Chondrocyte (in vitro differentiated cells): ENCODE results near the gene PLA2G4B. TPM values are rescaled to one million over a fixed set of nuclear protein-coding genes. Genes with fewer than 3 reads are reported as not detected.

Source experiments
- DNase-seq: peaks from one replicate; pipeline ENCODE4 v3.0.0; 2021; ENCODE audit warnings: mixed read lengths, low spot score
- H3K27ac Mint-ChIP-seq: one replicate; pipeline ENCODE4 v1.8.0; 2021; ENCODE audit warnings: mild to moderate bottlenecking, moderate library complexity, mixed read lengths; ENCODE audit not compliant: unreplicated experiment
- H3K27me3 Mint-ChIP-seq: 2 replicates; pipeline ENCODE4 v1.8.0; 2021; ENCODE audit warnings: low read depth, mixed read lengths
- H3K36me3 Mint-ChIP-seq: 2 replicates; pipeline ENCODE4 v1.8.0; 2021; ENCODE audit warnings: low read depth, mixed read lengths
- H3K4me1 Mint-ChIP-seq: 2 replicates; pipeline ENCODE4 v1.8.0; 2021; ENCODE audit warnings: low read depth, mild to moderate bottlenecking, mixed read lengths
- H3K4me3 Mint-ChIP-seq: one replicate; pipeline ENCODE4 v1.8.0; 2021; ENCODE audit warnings: mild to moderate bottlenecking, moderate library complexity, mixed read lengths; ENCODE audit not compliant: unreplicated experiment
- H3K9me3 Mint-ChIP-seq: 2 replicates; pipeline ENCODE4 v1.8.0; 2021; ENCODE audit warnings: low read depth, mixed read lengths
- CTCF ChIP-seq: fragments of 200-600 bp; sonication (generic); IDR thresholded peaks from 2 replicates; pipeline ENCODE4 v1.5.0; 2021; ENCODE audit warnings: antibody characterized with exemption, mild to moderate bottlenecking, moderate library complexity
- total RNA-seq: library from RNA; stranded (reverse); gene quantifications from 3 replicates; pipeline ENCODE4 v1.2.1, GENCODE V29; 2021

PLA2G4B gene
- total RNA-seq, 1 donor from 2014 or later, result 3.4 TPM

GRCh38 chr15:41878355-41878699, 39.7 kb downstream of the PLA2G4B start:
- Mint-ChIP-seq H3K4me3 (no peak overlapping the region), H3K27me3 (no peaks in the 10 kb centered on the region), H3K36me3 (peaks cover 6% of the 10 kb centered on the region), H3K27ac (no peak overlapping the region), H3K9me3 (no peaks in the 10 kb centered on the region), H3K4me1 (no peaks in the 10 kb centered on the region)
- DNase-seq, result no peak
- TF ChIP-seq CTCF, result no peak

- Mint-ChIP-seq H3K4me3 (no peak overlapping the region), H3K27ac (no peak overlapping the region), H3K9me3 (no peaks in the 10 kb centered on the region), H3K4me1 (no peaks in the 10 kb centered on the region), H3K27me3 (no peaks in the 10 kb centered on the region), H3K36me3 (peaks cover 6% of the 10 kb centered on the region)
- DNase-seq, result no peak
- TF ChIP-seq CTCF, result no peak
Measured at GRCh38 chr15:41879321-41879845, 40.7 kb downstream of the PLA2G4B start.

DNA sequence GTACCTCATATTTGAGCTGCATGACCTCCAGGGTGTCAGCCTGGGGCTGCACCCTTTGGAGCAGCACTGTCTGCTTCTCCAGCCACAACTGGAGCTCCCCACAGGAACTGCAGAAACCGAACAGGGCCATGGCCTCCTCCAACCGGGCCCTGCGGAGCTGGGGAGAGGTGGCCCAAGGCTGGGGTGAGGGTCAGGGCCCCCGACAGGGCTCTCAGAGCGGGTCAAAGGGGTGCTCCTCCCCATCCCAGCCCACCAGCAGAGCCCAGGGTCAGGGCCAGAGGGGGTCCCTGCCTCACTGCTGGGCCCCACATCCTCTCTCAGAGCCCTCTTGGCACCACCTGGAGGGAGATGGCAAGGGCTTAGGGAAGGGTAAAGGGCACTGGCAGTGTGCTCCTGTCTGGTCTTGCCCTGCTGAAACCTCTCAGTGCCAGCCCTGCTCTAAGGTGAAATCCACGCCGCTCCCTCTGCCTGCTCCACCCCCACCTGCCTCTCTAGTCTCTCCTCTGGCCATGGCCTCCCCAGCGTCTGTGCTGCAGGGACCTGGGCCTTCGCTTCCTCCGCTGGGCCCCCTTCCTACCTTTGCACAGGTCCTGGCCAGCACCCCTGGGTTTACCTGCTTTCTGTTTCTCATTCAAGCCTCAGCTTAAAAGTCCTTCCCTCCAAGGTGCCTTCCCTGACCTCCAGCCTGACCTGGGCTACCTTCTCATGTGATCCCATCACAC, 41.7 kb downstream of the PLA2G4B start:
- H3K27ac Mint-ChIP-seq, result no peak overlapping the region

DNA sequence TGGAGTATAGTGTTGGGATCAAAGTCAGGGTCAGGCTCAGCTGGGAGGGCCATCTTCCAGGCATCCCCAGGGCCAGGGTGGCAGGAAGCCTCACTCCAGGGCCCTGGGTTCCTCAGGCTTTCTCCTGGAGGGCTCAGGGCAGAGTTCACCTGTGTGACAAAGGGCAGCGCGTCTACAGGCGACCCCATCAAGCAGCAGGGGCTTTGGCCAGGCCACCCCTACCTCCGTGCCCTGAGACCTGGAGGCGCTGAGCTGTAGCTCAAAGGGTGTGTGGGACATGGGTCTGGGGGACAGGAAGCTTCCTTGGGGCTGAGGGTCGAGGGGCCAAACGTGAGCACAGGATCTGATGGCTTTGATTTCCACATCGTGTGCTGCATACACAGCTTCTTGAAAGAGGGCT, 42.4 kb downstream of the PLA2G4B start:
- TF ChIP-seq CTCF, result no peak
- DNase-seq, result peak; percentile 75
- Mint-ChIP-seq H3K27ac (no peak overlapping the region), H3K4me1 (peaks cover 4% of the 10 kb centered on the region), H3K9me3 (no peaks in the 10 kb centered on the region), H3K4me3 (no peak overlapping the region), H3K36me3 (peaks cover 5% of the 10 kb centered on the region), H3K27me3 (no peaks in the 10 kb centered on the region)

More for the DNA sequence above, 41.7 kb downstream of the PLA2G4B start:
- Mint-ChIP-seq H3K9me3 (no peaks in the 10 kb centered on the region), H3K27me3 (no peaks in the 10 kb centered on the region), H3K4me1 (peaks cover 2% of the 10 kb centered on the region), H3K36me3 (peaks cover 6% of the 10 kb centered on the region), H3K4me3 (no peak overlapping the region)
- no peak for TF ChIP-seq CTCF
- DNase-seq, result peak; percentile 64

GRCh38 chr15:41881550-41881919, 42.9 kb downstream of the PLA2G4B start:
- DNase-seq, result no peak
- Mint-ChIP-seq H3K9me3 (no peaks in the 10 kb centered on the region), H3K4me3 (no peak overlapping the region), H3K27ac (no peak overlapping the region), H3K4me1 (peaks cover 4% of the 10 kb centered on the region), H3K36me3 (peaks cover 5% of the 10 kb centered on the region), H3K27me3 (no peaks in the 10 kb centered on the region)
- TF ChIP-seq CTCF, result no peak
